Endothelial cell of umbilical vein (primary cell): Measurements from ENCODE around the gene GPAM. TPM values are rescaled to one million over a fixed set of nuclear protein-coding genes. Genes with fewer than 3 reads are reported as not detected.

Experiments used
- BruUV-seq: library from RNA; stranded (reverse); fragments of 400-500 nt; replicated peaks from 2 replicates; lab custom pipeline; 2021; lab: Mats Ljungman, UMichigan
- CTCF ChIA-PET: fragments of 300-600, 350-600 bp; sonication (Branson Sonifier 250); formaldehyde crosslinking; loops from one replicate; lab custom pipeline; 2021; ENCODE audit warnings: antibody characterized with exemption, inconsistent platforms; lab: Charles Lee
- POLR2A ChIA-PET: fragments of 300-600, 350-600 bp; sonication (Branson Sonifier 250); formaldehyde crosslinking; loops from one replicate; lab custom pipeline; 2021; ENCODE audit warnings: antibody characterized with exemption, inconsistent platforms; lab: Charles Lee
- DNase-seq: peaks from one replicate; pipeline ENCODE4 v3.0.0-alpha.2; 2011; ENCODE audit warnings: low read depth, low spot score
- FAIRE-seq: peaks from 2 replicates; lab custom pipeline; 2011; peaks lifted over from hg19 to GRCh38; lab: Jason Lieb, UNC
- H2AFZ ChIP-seq: 2 replicates; pipeline ENCODE4 v1.6.0; 2012; ENCODE audit warnings: low read depth, low read length, control low read depth, inconsistent platforms
- H3K27ac ChIP-seq: 2 replicates; pipeline ENCODE4 v1.5.1; 2011; ENCODE audit warnings: low read depth, mild to moderate bottlenecking, control low read depth, low read length, moderate library complexity; ENCODE audit not compliant: insufficient read depth
- H3K27me3 ChIP-seq, 2 experiments: 2 replicates each; pipeline versions ENCODE4 v1.6.0 to v1.6.1; 2011; ENCODE audit warnings: low read length in 2 of 2, mixed read lengths in 1 of 2; ENCODE audit not compliant: control insufficient read depth in 2 of 2, insufficient read depth in 2 of 2
- H3K36me3 ChIP-seq, 2 experiments: 2 replicates in 1 of 2; 3 replicates in 1 of 2; pipeline ENCODE4 v1.5.1; 2011; ENCODE audit warnings: low read length in 2 of 2, mild to moderate bottlenecking in 1 of 2, moderate library complexity in 1 of 2; ENCODE audit not compliant: control insufficient read depth in 2 of 2, insufficient read depth in 2 of 2; ENCODE audit errors: extremely low read depth in 1 of 2
- H3K4me1 ChIP-seq: 3 replicates; pipeline ENCODE4 v1.5.1; 2011; ENCODE audit warnings: mild to moderate bottlenecking, low read length; ENCODE audit not compliant: control insufficient read depth, insufficient read depth; ENCODE audit errors: extremely low read depth
- H3K4me2 ChIP-seq: 2 replicates; pipeline ENCODE4 v1.6.1; 2011; ENCODE audit warnings: low read length, control low read depth, mixed read lengths; ENCODE audit not compliant: insufficient read depth
- H3K4me3 ChIP-seq, 3 experiments: fragments of 200-600 bp in 1 of 3; sonication (generic), shearing (Covaris generic) in 1 of 3; replicated peaks in 1 of 3; 2 replicates each; pipeline ENCODE4 v1.5.1; 2011 to 2016; ENCODE audit warnings: control low read depth in 3 of 3, low read length in 3 of 3, mild to moderate bottlenecking in 2 of 3, inconsistent platforms in 1 of 3, low read depth in 1 of 3, moderate library complexity in 1 of 3; ENCODE audit not compliant: insufficient read depth in 1 of 3
- H3K79me2 ChIP-seq: 2 replicates; pipeline ENCODE4 v1.6.0; 2012; ENCODE audit warnings: low read length, inconsistent platforms; ENCODE audit not compliant: control insufficient read depth, insufficient read depth
- H3K9ac ChIP-seq: replicated peaks from 2 replicates; pipeline ENCODE3; 2011; ENCODE audit warnings: low read length, control low read depth; ENCODE audit not compliant: insufficient read depth; ENCODE audit errors: extremely low read depth
- H3K9me1 ChIP-seq: replicated peaks from 3 replicates; pipeline ENCODE4 v1.6.0; 2011; ENCODE audit warnings: mild to moderate bottlenecking, low read length; ENCODE audit not compliant: control insufficient read depth, insufficient read depth; ENCODE audit errors: extremely low read depth
- H3K9me3 ChIP-seq: replicated peaks from 2 replicates; pipeline ENCODE4 v1.5.1; 2012; ENCODE audit warnings: low read length, inconsistent platforms; ENCODE audit not compliant: control insufficient read depth, insufficient read depth
- H4K20me1 ChIP-seq: replicated peaks from 2 replicates; pipeline ENCODE3; 2011; ENCODE audit warnings: mild to moderate bottlenecking, low read length; ENCODE audit not compliant: control insufficient read depth, insufficient read depth; ENCODE audit errors: extremely low read depth
- EZH2 ChIP-seq: IDR thresholded peaks from 2 replicates; pipeline ENCODE4 v1.6.1; 2012; ENCODE audit warnings: borderline replicate concordance, low read depth, mild to moderate bottlenecking, moderate library complexity, low read length, inconsistent platforms; ENCODE audit not compliant: severe bottlenecking
- FOS ChIP-seq: IDR thresholded peaks from 2 replicates; pipeline ENCODE4 v1.6.1; 2011; ENCODE audit warnings: mild to moderate bottlenecking, low read length, moderate library complexity, borderline replicate concordance; ENCODE audit not compliant: insufficient read depth
- GATA2 ChIP-seq: IDR thresholded peaks from 2 replicates; pipeline ENCODE4 v1.7.0; 2011; ENCODE audit warnings: low read depth, mild to moderate bottlenecking, moderate library complexity, mixed read lengths, low read length; ENCODE audit not compliant: insufficient read length, insufficient read depth
- JUN ChIP-seq: IDR thresholded peaks from 2 replicates; pipeline ENCODE4 v1.6.1; 2011; ENCODE audit warnings: borderline replicate concordance, low read depth; ENCODE audit not compliant: insufficient read length, insufficient read depth
- MYC ChIP-seq: IDR thresholded peaks from one replicate; pipeline ENCODE4 v1.6.1; 2011; ENCODE audit warnings: mild to moderate bottlenecking, low read depth, low read length
- POLR2A ChIP-seq: IDR thresholded peaks from 2 replicates; pipeline ENCODE4 v1.6.1; 2012; ENCODE audit warnings: low read depth, mild to moderate bottlenecking, control low read depth, low read length
- POLR2AphosphoS5 ChIP-seq: IDR thresholded peaks from 2 replicates; pipeline ENCODE4 v1.6.1; 2012; ENCODE audit warnings: low read depth, mild to moderate bottlenecking, control low read depth, low read length, moderate library complexity; ENCODE audit not compliant: insufficient read depth
- dilution Hi-C: fragments of 300-500 bp; cut with MboI; formaldehyde crosslinking; loops from one replicate; pipeline ENCODE4 v1.15.0; 2019; ENCODE audit warnings: low sequenced_read_pairs; ENCODE audit not compliant: extremely low pct_ligation_motif_present
- intact Hi-C: fragments of 100-400 bp; cut with micrococcal nuclease; formaldehyde crosslinking; loops from one replicate; pipeline ENCODE4 v1.10.0; 2022
- polyA plus RNA-seq, 4 experiments: library from polyadenylated mRNA; depleted of rRNA in 3 of 4; stranded (reverse) in 3 of 4; unstranded in 1 of 4; fragments of >200 nt; gene quantifications; 2 replicates each; pipeline versions ENCODE4 v1.2.1 to v1.2.3, GENCODE V29; 2011 to 2012; ENCODE audit warnings: missing spikeins in 1 of 4
- total RNA-seq: library from RNA; stranded (reverse); gene quantifications from 2 replicates; pipeline ENCODE4 v1.2.3, GENCODE V29; 2021
- TF ChIP-seq, protein P1 (sequence below), 2 donors: IDR thresholded peaks; 1 replicate in 1 of 2; 2 replicates in 1 of 2; pipeline ENCODE4 v1.5.1; 2011; ENCODE audit warnings: low read length in 2 of 2, mild to moderate bottlenecking in 2 of 2, moderate library complexity in 2 of 2, control low read depth in 1 of 2, inconsistent platforms in 1 of 2, low read depth in 1 of 2; ENCODE audit not compliant: insufficient read depth in 1 of 2; ENCODE audit errors: extremely low read depth in 1 of 2
- TF ChIP-seq, protein P2 (sequence below): IDR thresholded peaks from 2 replicates; pipeline ENCODE4 v1.6.1; 2011; ENCODE audit not compliant: insufficient read depth, insufficient read length

The GPAM gene
- total and polyA plus RNA-seq, 2 donors (not counting 3 experiments of a cell fraction or from before 2014, with no cell fraction given): 3.4 to 9.7 TPM

DNA sequence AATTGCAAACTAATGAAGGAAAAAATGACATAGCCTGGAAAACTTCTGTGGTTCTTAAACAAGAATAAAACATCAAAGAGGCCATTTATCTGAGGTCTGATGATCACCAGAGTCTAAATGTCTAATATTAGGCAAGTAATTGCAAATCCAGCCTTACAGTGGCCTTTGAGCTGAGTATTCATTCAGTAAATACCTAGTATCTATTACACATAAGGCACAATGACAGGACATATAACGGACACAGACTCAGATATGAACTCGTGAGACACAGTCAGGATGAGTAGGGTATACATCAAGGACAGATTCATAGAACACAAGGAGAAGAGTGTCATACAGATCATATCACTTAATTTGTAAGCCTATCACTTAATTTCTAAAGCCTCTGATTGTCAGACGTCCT is 16.8 kb downstream of the GPAM start:
- Histone ChIP-seq H3K27me3 (no peaks in the 10 kb centered on the region), H3K9me3 (no peaks in the 10 kb centered on the region), H3K4me2 (no peak overlapping the region), H2AFZ (no peak overlapping the region), H3K79me2 (no peaks in the 10 kb centered on the region), H3K27ac (no peak overlapping the region), H3K4me1 (no peaks in the 10 kb centered on the region), H3K9ac (no peak overlapping the region), H3K9me1 (no peaks in the 10 kb centered on the region), H3K4me3 (no peak overlapping the region), H4K20me1 (no peaks in the 10 kb centered on the region), H3K36me3 (peaks cover 4 to 6% of the 10 kb centered on the region in 2 experiments)
- dilution Hi-C loops: no loop called here
- intact Hi-C loops: no loop called here
- TF ChIP-seq POLR2A (no peak), MYC (no peak), EZH2 (no peak), FOS (no peak), POLR2AphosphoS5 (no peak), GATA2 (no peak), JUN (no peak)
- TF ChIP-seq, protein P1, sequence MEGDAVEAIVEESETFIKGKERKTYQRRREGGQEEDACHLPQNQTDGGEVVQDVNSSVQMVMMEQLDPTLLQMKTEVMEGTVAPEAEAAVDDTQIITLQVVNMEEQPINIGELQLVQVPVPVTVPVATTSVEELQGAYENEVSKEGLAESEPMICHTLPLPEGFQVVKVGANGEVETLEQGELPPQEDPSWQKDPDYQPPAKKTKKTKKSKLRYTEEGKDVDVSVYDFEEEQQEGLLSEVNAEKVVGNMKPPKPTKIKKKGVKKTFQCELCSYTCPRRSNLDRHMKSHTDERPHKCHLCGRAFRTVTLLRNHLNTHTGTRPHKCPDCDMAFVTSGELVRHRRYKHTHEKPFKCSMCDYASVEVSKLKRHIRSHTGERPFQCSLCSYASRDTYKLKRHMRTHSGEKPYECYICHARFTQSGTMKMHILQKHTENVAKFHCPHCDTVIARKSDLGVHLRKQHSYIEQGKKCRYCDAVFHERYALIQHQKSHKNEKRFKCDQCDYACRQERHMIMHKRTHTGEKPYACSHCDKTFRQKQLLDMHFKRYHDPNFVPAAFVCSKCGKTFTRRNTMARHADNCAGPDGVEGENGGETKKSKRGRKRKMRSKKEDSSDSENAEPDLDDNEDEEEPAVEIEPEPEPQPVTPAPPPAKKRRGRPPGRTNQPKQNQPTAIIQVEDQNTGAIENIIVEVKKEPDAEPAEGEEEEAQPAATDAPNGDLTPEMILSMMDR (IDR thresholded peaks at IDR 0.05; ENCODE audit: extremely low read depth in 1 of 2, insufficient read depth in 1 of 2, low read depth in 1 of 2, low read length in 2 of 2): no peak
- TF ChIP-seq, protein P2, sequence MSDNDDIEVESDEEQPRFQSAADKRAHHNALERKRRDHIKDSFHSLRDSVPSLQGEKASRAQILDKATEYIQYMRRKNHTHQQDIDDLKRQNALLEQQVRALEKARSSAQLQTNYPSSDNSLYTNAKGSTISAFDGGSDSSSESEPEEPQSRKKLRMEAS: no peak
- BruUV-seq: no TSS peak
- FAIRE-seq (no peak), DNase-seq (no peak)
- ChIA-PET POLR2A (no interaction called here), CTCF (no interaction called here)
